ENCODE data around the gene FSTL4.

FSTL4 gene

GRCh38 chr5:133251296-133252132 is 360.8 kb downstream of the FSTL4 start:
- no peak for DNase-seq

- DNase-seq = no peak
These were observed 361.8 kb downstream of the FSTL4 start for GRCh38 chr5:133250527-133250926.

DNA sequence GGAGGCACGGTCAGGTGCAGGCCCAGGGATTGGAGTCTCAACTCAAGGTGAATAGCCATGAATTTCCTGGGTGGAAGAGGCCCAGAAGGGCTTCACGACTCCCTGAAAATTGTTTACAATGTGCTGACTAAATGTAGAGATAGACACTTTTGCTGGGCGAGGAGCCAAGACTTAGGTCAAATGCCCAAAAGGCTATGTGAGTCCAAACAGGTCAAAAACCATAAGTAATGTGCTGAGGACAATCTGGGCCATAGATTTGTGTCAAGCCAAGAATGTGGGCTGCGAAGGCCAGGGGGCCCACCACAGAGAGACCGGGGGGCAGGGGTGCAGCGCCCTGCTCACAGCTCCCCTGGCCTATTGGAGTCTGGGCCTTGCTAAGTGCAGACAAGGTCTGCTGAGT is 362.7 kb downstream of the FSTL4 start:
- DNase-seq = no peak

GRCh38 chr5:133247881-133248624 is 364.3 kb downstream of the FSTL4 start:
- no peak for DNase-seq

- DNase-seq = no peak
These were observed 365.1 kb downstream of the FSTL4 start for GRCh38 chr5:133247151-133247709.

DNA sequence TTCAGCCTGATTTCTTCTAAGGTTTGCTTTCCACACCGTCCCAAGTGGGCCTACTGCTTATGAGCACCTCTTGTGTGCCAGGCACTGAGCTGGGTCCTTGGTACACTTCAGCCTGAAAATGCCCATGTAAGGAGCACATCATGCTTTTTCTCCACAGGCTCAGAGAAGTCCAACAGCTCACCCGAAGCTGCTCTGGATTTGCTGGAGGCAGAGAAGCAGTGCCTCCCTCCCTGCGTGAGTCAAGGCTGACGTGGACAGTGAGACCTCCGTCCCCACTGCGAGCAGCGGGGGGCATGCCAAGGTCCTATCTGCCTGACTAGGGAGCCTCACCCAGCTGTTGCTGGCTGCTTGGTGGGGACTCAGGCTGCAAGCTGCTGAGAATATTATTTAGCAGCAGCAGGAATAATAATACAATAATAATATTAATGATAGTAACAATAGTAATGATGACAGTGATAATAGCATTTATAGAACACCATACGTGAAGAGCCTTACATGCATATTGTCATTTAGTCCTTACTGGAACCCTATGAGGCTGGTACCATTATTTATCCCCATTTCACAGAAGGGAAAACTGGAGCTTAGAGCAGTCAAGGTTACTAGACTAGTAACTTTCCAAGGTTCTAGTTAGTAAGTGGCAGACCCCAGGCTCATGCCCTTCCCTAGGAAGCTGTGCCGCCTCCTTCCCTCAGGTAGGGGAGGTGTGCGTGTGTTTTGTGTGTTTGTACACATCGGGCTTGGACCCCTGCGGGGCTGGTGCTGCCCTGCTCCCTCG is 365.8 kb downstream of the FSTL4 start:
- DNase-seq = no peak

DNA sequence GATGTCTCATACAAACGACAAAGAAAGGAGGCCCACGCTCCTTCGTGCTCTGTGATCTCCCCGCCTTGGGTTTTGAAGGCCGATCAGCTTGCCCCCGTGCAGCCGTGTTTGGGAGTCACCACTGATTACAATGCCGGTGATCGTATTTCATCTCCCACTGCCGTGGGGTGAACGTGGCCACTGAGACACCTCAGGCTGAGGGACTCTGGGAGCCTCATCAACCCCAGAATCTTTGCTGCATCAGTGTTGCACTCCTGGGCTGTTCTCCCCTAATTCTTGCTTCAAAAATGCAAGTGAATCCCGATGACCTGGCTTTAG is 366.3 kb downstream of the FSTL4 start:
- DNase-seq = no peak

- DNase-seq = no peak
These were observed 366.9 kb downstream of the FSTL4 start for GRCh38 chr5:133245191-133246052.

DNA sequence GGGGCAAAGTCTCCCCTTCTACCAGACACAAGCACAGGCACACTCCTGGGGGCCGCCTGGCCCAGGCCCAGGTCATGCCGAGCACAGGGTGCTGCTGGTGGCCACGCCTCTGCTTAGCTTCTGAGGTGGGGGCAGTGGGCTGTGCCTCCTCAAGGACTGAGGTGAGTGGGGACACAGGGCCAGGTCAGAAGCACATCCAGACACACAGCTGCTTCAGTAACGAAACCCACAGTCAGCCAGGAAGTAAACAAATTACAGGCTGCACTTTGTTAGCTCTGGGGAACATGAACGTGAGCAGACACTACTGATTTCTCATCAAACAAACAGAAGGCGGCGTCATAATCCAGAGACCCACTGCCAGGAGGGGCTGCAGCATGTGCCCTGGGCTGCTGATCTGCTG is 368.1 kb downstream of the FSTL4 start:
- DNase-seq = no peak

- DNase-seq = no peak
These were observed 369.1 kb downstream of the FSTL4 start for GRCh38 chr5:133243196-133243595.

DNA sequence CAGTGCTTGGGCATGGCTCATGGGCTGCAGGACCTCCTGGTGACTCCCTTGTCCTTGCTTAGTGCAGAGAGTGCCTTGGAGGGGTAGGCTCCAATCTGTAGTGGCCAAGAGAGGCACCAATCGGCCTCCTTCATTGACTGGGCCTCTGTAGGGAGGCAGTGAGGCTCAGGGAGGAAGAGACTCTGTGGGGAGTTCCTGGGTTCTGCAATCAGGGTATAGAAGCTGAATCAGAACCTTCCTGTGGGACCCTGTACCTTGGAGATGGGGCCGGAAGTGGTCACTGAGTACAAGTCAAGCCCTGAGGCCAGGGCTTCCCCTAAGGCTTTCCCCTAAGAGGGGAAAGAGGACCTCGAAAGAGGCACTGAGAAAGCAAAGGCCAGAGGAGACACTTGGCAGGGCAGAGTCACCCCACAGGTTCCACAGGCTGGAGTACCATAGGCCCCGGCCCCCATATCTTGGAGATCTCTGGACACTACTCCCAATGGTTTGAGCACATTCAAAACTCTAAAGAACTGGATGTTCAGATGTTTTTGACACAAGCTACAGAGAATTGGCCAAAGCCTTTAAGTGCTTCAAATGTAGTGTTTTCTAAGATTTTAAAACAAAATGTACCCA is 370.0 kb downstream of the FSTL4 start:
- no peak for DNase-seq

- no peak for DNase-seq
These were observed 370.9 kb downstream of the FSTL4 start for GRCh38 chr5:133241179-133242092.

- no peak for DNase-seq
These were observed 371.8 kb downstream of the FSTL4 start for GRCh38 chr5:133240425-133241091.

- no peak for DNase-seq
These were observed 373.7 kb downstream of the FSTL4 start for GRCh38 chr5:133238426-133239205.

- DNase-seq = no peak
These were observed 375.4 kb downstream of the FSTL4 start for GRCh38 chr5:133236976-133237375.

DNA sequence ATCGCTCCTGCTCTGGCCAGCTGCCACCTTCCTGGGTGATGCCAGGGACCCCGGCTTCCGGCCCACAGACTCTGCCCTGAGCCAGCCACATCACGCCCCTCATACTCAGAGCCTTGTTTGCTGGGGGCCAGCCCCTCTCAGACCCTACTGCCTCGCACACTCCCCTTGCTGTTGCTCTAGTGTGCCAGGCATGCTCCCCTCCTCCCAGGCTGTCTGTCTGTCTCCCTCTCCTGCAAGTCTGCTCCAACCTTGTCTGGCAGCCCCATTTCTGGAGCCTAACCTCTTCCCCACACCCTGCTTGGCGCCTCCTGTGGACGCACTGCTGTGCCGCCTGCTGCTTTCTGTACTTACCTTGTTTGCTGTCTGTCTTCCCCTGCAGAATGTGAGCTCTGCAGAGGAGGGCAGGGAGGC is 375.8 kb downstream of the FSTL4 start:
- DNase-seq = no peak

DNA sequence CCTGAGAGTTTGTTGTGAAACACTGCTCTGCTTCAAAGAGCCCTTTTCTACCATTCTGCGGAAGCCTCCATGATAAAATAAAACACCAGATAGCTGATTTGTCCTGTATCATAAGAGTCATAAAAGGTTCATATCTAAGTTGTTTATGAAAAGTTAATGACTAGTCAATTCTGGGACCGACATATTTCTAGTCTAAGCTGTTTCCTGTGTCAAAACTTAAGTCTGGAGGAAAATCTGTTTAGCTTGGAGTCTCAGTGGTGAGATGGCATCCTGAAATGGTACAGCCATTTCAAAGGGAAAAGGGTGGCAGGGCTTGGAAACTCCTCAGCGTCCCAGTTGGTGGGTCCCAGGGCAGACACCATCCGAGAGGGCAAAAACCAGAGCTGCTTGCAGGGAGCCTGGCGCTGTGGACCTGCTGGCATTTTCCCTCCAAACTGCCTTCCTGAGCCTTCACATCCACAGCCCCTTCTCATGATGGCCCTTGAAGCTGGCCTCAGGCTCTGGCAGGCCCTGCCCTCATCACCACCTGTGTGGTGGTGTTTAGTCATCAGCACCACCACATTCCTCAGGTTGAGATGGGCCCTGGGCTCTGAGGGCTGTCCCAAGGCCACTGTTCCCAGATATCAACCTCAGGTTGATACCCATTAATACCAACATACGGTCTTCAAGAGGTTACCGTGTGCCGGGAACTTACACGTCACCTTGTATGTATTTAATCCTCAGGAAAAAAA is 376.5 kb downstream of the FSTL4 start:
- DNase-seq = no peak

DNA sequence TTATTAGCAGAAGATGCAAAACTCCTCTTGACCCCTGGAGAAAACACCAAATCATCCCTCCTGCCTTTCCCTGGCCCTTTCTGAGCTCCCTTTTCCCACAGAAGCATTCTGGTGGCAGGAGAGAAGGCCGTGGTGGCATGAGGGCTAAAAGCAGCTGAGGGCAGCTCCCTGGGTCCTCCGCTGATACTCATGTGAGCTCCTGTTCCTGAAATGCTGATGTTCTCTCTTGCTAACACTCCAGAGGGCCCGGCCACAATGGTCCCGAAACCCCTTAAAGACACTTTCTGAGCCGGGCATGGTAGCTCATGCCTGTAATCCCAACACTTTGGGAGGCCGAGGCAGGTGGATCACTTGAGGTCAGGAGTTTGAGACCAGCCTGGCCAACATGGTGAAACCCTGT is 377.4 kb downstream of the FSTL4 start:
- DNase-seq = no peak

- no peak for DNase-seq
These were observed 378.1 kb downstream of the FSTL4 start for GRCh38 chr5:133234273-133234672.

Measured in activated CD4-positive, CD25-positive, alpha-beta regulatory T cell (primary cell).